ENCODE measurements around the gene TNPO3.

Gene TNPO3

GRCh38 chr7:128939075-128939860 is 115.6 kb downstream of the TNPO3 start:
- TF ChIP-seq, protein P1, sequence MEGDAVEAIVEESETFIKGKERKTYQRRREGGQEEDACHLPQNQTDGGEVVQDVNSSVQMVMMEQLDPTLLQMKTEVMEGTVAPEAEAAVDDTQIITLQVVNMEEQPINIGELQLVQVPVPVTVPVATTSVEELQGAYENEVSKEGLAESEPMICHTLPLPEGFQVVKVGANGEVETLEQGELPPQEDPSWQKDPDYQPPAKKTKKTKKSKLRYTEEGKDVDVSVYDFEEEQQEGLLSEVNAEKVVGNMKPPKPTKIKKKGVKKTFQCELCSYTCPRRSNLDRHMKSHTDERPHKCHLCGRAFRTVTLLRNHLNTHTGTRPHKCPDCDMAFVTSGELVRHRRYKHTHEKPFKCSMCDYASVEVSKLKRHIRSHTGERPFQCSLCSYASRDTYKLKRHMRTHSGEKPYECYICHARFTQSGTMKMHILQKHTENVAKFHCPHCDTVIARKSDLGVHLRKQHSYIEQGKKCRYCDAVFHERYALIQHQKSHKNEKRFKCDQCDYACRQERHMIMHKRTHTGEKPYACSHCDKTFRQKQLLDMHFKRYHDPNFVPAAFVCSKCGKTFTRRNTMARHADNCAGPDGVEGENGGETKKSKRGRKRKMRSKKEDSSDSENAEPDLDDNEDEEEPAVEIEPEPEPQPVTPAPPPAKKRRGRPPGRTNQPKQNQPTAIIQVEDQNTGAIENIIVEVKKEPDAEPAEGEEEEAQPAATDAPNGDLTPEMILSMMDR (IDR thresholded peaks at IDR 0.05; ENCODE audit: low read depth, low read length, missing control alignments), result no peak
- no peak for DNase-seq (ENCODE audit: low read depth)
- peak overlapping the region; percentile 87 for H3K4me3 ChIP-seq (ENCODE audit: low read depth, low read length)

DNA sequence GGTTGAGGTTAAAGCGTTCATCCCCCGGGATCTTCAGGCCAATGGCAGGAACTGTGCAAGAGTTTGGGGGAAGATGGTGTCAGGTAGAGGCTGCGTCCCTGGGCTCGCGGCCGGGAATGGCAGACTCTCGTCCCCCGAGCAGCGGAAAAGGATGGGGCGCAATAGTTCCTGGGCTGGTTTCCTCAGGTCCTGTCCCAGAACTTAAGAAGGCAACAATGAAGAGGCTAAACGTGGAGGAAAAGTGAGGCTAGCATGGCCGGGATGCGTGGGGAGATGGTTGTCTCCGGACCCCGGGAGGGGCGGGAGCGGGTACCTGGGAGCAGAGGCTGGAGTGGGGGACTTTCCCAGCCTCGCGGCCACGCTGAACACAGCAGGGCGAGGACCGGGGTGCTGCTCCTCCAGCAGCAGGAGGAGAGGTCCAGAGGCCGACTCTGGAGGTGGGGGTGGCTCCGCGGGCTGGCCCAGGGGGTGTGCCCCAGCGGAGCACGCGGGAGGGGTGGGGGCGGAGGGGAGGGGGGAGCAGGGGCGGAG is 116.3 kb downstream of the TNPO3 start:
- DNase-seq (ENCODE audit: low read depth), result no peak
- TF ChIP-seq, protein P1 (IDR thresholded peaks at IDR 0.05; ENCODE audit: low read depth, low read length, missing control alignments), result no peak
- peak overlapping the region; percentile 87 for H3K4me3 ChIP-seq (ENCODE audit: low read depth, low read length)

GRCh38 chr7:128937647-128938543 is 117.0 kb downstream of the TNPO3 start, which contains the start of gene IRF5:
IRF5 (plus strand) TSS chr7:128937927; CDS start chr7:128942082, 4,155 bp downstream.
- TF ChIP-seq, protein P1 (IDR thresholded peaks at IDR 0.05; ENCODE audit: low read depth, low read length, missing control alignments), result no peak
- DNase-seq (ENCODE audit: low read depth), result no peak
- peak within 1 kb of the TSS; percentile 87 for H3K4me3 ChIP-seq (ENCODE audit: low read depth, low read length)

- DNase-seq (ENCODE audit: low read depth), result no peak
- TF ChIP-seq, protein P1 (IDR thresholded peaks at IDR 0.05; ENCODE audit: low read depth, low read length, missing control alignments), result no peak
- H3K4me3 ChIP-seq (ENCODE audit: low read depth, low read length), result peak overlapping the region; percentile 87
Measured at GRCh38 chr7:128937271-128937646, 117.7 kb downstream of the TNPO3 start.

- no peak for DNase-seq (ENCODE audit: low read depth)
- TF ChIP-seq, protein P1 (IDR thresholded peaks at IDR 0.05; ENCODE audit: low read depth, low read length, missing control alignments), result no peak
- peak overlapping the region; percentile 87 for H3K4me3 ChIP-seq (ENCODE audit: low read depth, low read length)
Measured at GRCh38 chr7:128936798-128937197, 118.1 kb downstream of the TNPO3 start.

- no peak overlapping the region for H3K4me3 ChIP-seq (ENCODE audit: low read depth, low read length)
- no peak for DNase-seq (ENCODE audit: low read depth)
- TF ChIP-seq, protein P1 (IDR thresholded peaks at IDR 0.05; ENCODE audit: low read depth, low read length, missing control alignments), result no peak
Measured at GRCh38 chr7:128935342-128935730, 119.6 kb downstream of the TNPO3 start.
